ENCODE data around the gene TSKS. TPM values are rescaled to one million over a fixed set of nuclear protein-coding genes. Genes with fewer than 3 reads are reported as not detected.

The TSKS gene
- total RNA-seq, 1 donor from 2014 or later = 2.0 TPM

DNA sequence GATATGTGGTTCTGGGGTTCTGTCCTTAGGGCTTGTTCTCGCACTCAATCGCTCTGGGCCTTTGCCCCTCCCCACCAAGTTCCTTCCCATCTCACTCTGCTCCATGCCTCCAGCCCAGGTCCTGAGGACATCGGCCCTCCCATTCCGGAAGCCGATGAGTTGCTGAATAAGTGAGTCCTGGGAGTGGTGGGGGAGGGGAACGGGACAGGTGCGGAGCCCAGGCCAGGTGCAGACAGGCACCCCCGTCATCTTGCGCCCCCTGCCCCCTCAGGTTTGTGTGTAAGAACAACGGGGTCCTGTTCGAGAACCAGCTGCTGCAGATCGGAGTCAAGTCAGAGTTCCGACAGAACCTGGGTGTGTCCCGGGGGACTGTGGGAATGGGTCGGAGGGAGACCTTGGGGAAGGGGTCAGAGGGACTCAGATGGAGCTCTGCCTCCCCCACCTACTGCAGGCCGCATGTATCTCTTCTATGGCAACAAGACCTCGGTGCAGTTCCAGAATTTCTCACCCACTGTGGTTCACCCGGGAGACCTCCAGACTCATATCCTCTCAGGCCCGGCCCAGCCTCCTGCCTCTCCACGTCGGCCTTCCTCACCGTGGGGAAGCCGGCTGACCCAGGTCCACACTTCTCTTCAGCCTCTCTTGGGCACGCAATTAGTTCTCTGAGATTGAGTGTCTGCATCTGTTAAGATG lies 39.9 kb upstream of the TSKS start:
- DNase-seq (ENCODE audit: low spot score) = no peak
- no peaks in the 10 kb centered on the region for H3K27me3 Mint-ChIP-seq (ENCODE audit: insufficient read depth)
- H3K4me3 Mint-ChIP-seq = no peak overlapping the region
- H3K27ac Mint-ChIP-seq = no peak overlapping the region
- H3K4me1 Mint-ChIP-seq (ENCODE audit: low read depth) = peaks cover 9% of the 10 kb centered on the region
- H3K36me3 Mint-ChIP-seq (ENCODE audit: low read depth) = peaks cover 16% of the 10 kb centered on the region
- intact Hi-C loops (cut with micrococcal nuclease) = no loop called here
- no peaks in the 10 kb centered on the region for H3K9me3 Mint-ChIP-seq

DNA sequence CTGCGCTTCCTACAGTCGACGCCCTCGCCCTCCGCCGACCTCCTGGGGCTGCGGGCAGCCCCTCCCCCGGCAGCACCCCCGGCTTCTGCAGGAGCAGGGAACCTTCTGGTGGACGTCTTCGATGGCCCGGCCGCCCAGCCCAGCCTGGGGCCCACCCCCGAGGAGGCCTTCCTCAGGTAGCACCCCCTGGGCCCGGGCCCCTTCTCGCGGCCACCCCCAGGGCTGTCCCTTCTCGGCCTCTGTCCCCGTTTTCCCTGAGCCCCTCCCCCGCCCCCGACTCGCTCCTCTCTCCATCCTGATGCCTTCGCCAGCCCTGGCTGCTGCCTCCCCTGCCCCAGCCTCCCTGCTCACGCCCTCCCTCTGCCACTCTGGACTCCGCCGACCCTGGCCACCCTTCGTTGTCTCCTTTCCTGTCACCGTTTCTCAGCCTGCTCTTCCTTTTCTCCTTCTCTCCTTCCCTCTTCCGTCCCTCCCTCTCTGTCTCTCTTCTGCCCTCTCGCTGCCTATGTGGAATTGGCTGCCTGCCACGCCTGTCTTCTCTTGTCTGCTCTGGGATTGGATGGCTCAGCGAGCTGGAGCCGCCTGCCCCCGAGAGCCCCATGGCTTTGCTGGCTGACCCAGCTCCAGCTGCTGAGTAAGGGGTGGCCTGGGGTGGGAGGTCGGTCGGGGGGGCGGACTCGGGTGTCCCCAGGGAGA lies 39.0 kb upstream of the TSKS start:
- no peaks in the 10 kb centered on the region for H3K9me3 Mint-ChIP-seq
- no peak overlapping the region for H3K4me3 Mint-ChIP-seq
- H3K4me1 Mint-ChIP-seq (ENCODE audit: low read depth) = peaks cover under 1% of the 10 kb centered on the region
- H3K27ac Mint-ChIP-seq = no peak overlapping the region
- intact Hi-C loops (cut with micrococcal nuclease) = no loop called here
- H3K27me3 Mint-ChIP-seq (ENCODE audit: insufficient read depth) = no peaks in the 10 kb centered on the region
- no peak for DNase-seq (ENCODE audit: low spot score)
- peaks cover 16% of the 10 kb centered on the region for H3K36me3 Mint-ChIP-seq (ENCODE audit: low read depth)

DNA sequence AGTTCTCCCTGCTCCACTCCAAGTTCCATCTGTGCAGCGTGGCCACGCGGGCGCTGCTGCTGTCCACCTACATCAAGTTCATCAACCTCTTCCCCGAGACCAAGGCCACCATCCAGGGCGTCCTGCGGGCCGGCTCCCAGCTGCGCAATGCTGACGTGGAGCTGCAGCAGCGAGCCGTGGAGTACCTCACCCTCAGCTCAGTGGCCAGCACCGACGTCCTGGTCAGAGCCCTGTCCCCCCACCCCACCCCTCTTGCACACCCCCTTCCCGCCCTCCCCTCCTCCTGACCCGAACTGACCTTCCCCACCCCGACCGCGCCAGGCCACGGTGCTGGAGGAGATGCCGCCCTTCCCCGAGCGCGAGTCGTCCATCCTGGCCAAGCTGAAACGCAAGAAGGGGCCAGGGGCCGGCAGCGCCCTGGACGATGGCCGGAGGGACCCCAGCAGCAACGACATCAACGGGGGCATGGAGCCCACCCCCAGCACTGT lies 38.3 kb upstream of the TSKS start:
- no peaks in the 10 kb centered on the region for H3K27me3 Mint-ChIP-seq (ENCODE audit: insufficient read depth)
- H3K36me3 Mint-ChIP-seq (ENCODE audit: low read depth) = peaks cover 19% of the 10 kb centered on the region
- DNase-seq (ENCODE audit: low spot score) = no peak
- no peak overlapping the region for H3K4me3 Mint-ChIP-seq
- H3K27ac Mint-ChIP-seq = no peak overlapping the region
- intact Hi-C loops (cut with micrococcal nuclease) = no loop called here
- H3K4me1 Mint-ChIP-seq (ENCODE audit: low read depth) = no peaks in the 10 kb centered on the region
- H3K9me3 Mint-ChIP-seq = no peaks in the 10 kb centered on the region

DNA sequence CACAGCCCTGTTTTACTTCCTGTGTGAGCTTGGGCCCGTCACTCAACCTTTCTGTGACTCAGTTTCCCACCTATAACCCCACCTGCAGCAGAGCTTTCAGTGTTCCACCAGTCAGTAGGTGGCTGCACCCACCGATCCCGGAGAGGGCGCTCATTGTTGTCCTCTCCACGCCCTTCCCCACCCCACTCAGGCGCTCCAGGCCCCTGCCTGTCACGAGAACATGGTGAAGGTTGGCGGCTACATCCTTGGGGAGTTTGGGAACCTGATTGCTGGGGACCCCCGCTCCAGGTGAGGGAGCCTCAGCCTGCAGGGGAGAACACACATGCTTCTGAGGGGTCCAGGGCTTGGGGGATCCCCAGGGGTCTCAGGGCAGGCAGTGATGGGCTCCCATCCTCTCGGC lies 37.7 kb upstream of the TSKS start:
- intact Hi-C loops (cut with micrococcal nuclease) = no loop called here
- Mint-ChIP-seq H3K27ac (no peak overlapping the region), H3K9me3 (no peaks in the 10 kb centered on the region), H3K4me1 (ENCODE audit: low read depth) (no peaks in the 10 kb centered on the region), H3K27me3 (ENCODE audit: insufficient read depth) (no peaks in the 10 kb centered on the region), H3K4me3 (no peak overlapping the region), H3K36me3 (ENCODE audit: low read depth) (peaks cover 18% of the 10 kb centered on the region)
- DNase-seq (ENCODE audit: low spot score) = no peak

DNA sequence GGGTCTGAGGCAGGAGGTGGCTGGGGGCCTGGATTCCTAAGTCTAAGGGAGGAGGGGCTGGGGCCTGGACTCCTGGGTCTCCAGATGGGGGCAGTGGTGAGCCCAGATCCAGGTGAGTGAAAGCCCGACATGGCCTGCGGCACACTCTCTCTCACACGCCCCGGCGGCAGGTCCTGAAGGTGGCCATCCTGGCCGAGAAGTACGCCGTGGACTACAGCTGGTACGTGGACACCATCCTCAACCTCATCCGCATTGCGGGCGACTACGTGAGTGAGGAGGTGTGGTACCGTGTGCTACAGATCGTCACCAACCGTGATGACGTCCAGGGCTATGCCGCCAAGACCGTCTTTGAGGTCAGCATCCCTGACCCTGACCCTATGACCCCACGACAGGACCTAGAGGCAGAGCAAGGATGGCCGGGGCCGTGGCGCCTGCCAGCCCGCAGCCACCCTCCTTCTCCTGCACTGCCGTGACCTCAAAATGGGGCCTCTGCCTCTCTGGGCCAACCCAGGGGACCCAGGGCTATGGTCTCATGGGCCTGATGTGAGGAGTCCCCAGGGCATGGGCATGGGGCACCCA lies 36.8 kb upstream of the TSKS start:
- Mint-ChIP-seq H3K4me3 (no peak overlapping the region), H3K36me3 (ENCODE audit: low read depth) (peaks cover 21% of the 10 kb centered on the region), H3K9me3 (no peaks in the 10 kb centered on the region), H3K27ac (no peak overlapping the region), H3K4me1 (ENCODE audit: low read depth) (no peaks in the 10 kb centered on the region), H3K27me3 (ENCODE audit: insufficient read depth) (no peaks in the 10 kb centered on the region)
- DNase-seq (ENCODE audit: low spot score) = no peak
- intact Hi-C loops (cut with micrococcal nuclease) = no loop called here

DNA sequence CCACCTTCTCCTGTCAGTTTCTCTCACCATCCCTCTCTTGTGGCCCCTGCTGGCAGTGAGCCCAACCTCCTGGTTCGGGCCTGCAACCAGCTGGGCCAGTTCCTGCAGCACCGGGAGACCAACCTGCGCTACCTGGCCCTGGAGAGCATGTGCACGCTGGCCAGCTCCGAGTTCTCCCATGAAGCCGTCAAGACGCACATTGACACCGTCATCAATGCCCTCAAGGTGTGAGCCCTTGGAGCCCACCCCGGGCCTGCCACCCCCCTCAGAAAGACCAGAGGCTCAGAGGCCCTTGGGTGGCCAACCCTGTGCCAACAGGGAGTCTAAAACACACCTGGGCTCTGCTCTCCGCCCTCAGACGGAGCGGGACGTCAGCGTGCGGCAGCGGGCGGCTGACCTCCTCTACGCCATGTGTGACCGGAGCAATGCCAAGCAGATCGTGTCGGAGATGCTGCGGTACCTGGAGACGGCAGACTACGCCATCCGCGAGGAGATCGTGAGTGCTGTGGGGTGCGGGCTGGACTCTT lies 36.2 kb upstream of the TSKS start:
- Mint-ChIP-seq H3K4me1 (ENCODE audit: low read depth) (no peaks in the 10 kb centered on the region), H3K27me3 (ENCODE audit: insufficient read depth) (no peaks in the 10 kb centered on the region), H3K36me3 (ENCODE audit: low read depth) (peaks cover 25% of the 10 kb centered on the region), H3K4me3 (no peak overlapping the region), H3K9me3 (no peaks in the 10 kb centered on the region), H3K27ac (no peak overlapping the region)
- intact Hi-C loops (cut with micrococcal nuclease) = no loop called here
- DNase-seq (ENCODE audit: low spot score) = no peak

DNA sequence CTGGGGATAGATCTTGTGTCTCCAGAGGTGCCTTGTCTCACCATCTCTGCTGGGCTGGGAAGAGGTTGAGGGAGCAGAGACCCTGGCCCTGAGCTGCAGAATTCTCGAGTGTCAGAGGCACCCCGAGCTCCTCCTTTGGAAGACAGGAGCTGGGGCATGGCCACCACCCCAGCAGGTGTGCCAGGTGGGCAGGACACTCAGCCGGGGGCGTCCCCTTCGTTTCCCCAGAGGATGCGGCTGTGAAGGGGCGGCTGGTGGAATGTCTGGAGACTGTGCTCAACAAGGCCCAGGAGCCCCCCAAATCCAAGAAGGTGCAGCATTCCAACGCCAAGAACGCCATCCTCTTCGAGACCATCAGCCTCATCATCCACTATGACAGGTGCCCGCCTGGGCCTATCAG lies 35.5 kb upstream of the TSKS start:
- DNase-seq (ENCODE audit: low spot score) = no peak
- Mint-ChIP-seq H3K4me1 (ENCODE audit: low read depth) (peaks cover under 1% of the 10 kb centered on the region), H3K4me3 (no peak overlapping the region), H3K36me3 (ENCODE audit: low read depth) (peaks cover 24% of the 10 kb centered on the region), H3K27me3 (ENCODE audit: insufficient read depth) (no peaks in the 10 kb centered on the region), H3K9me3 (no peaks in the 10 kb centered on the region), H3K27ac (no peak overlapping the region)
- intact Hi-C loops (cut with micrococcal nuclease) = no loop called here

DNA sequence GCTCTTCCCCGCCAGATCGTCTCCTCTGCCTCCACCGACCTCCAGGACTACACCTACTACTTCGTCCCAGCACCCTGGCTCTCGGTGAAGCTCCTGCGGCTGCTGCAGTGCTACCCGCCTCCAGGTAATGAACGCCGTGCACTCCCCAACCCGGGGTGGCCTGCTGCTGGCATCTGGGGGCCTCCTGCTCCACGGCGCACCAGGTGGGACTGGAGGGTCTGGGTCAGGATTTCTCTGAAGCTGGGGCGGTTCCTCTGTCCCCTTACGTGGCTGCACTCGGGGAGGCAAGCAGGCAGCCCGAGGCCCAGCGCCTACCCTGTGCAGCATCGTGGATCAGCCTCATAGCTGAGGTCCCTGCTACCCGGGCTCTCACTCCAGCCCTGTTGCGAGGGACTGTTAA lies 32.5 kb upstream of the TSKS start:
- DNase-seq (ENCODE audit: low spot score) = no peak
- H3K9me3 Mint-ChIP-seq = no peaks in the 10 kb centered on the region
- intact Hi-C loops (cut with micrococcal nuclease) = no loop called here
- H3K27ac Mint-ChIP-seq = no peak overlapping the region
- H3K36me3 Mint-ChIP-seq (ENCODE audit: low read depth) = peaks cover 23% of the 10 kb centered on the region
- H3K4me1 Mint-ChIP-seq (ENCODE audit: low read depth) = peaks cover 5% of the 10 kb centered on the region
- H3K27me3 Mint-ChIP-seq (ENCODE audit: insufficient read depth) = no peaks in the 10 kb centered on the region
- no peak overlapping the region for H3K4me3 Mint-ChIP-seq

DNA sequence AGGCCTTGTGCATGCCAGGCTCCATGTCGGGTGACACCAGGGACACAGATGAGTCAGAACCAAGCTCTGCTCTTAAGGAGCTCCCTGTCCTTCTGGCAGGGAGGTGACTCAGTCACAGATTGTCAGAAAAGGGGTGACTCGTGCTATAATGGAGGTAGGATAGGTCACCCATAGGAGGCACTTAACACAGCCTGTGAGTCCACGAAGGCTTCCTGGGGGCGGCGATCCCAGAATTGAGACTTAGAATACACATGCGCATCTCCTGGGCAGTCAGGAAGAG lies 30.4 kb upstream of the TSKS start:
- no peak for DNase-seq (ENCODE audit: low spot score)
- Mint-ChIP-seq H3K4me1 (ENCODE audit: low read depth) (peaks cover 5% of the 10 kb centered on the region), H3K9me3 (no peaks in the 10 kb centered on the region), H3K36me3 (ENCODE audit: low read depth) (peaks cover 23% of the 10 kb centered on the region), H3K27ac (peak overlapping the region; percentile 61), H3K4me3 (no peak overlapping the region), H3K27me3 (ENCODE audit: insufficient read depth) (no peaks in the 10 kb centered on the region)
- intact Hi-C loops (cut with micrococcal nuclease) = no loop called here

DNA sequence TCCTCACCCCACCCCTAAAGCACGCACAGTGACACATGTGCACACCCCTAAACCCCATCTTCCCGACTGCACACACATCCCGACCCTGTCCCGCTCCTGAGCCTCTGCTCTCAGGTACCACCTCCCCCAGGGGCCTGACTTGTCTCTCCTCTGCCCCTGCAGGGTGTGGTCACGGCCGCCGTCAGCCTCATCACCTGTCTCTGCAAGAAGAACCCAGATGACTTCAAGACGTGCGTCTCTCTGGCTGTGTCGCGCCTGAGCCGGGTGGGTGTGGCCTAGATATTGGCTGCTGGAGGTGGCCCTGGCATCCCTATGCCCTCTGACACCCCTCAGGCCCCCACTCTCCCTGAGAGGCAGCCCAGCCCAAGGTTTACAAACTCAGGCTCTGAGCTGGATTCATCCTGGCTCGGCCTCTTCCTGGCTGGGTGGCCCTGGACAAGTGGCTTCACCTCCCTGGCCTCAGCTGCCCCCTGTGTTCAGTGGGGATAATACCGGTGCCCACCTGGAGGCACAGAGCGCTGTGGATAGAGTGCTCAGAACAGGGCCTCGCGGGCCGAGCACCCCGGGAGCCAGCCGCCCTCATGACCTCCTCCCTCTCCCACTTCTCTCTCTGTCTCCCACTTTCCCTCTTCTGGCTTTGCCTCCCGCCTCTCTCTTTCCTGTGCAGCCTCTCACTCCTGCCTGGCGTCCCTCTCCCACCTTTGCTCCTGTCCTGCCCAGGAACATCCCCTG lies 29.9 kb upstream of the TSKS start:
- H3K4me3 Mint-ChIP-seq = no peak overlapping the region
- no peak for DNase-seq (ENCODE audit: low spot score)
- peaks cover 5% of the 10 kb centered on the region for H3K4me1 Mint-ChIP-seq (ENCODE audit: low read depth)
- intact Hi-C loops (cut with micrococcal nuclease) = no loop called here
- H3K9me3 Mint-ChIP-seq = no peaks in the 10 kb centered on the region
- no peaks in the 10 kb centered on the region for H3K27me3 Mint-ChIP-seq (ENCODE audit: insufficient read depth)
- H3K36me3 Mint-ChIP-seq (ENCODE audit: low read depth) = peaks cover 26% of the 10 kb centered on the region
- peak overlapping the region; percentile 61 for H3K27ac Mint-ChIP-seq

DNA sequence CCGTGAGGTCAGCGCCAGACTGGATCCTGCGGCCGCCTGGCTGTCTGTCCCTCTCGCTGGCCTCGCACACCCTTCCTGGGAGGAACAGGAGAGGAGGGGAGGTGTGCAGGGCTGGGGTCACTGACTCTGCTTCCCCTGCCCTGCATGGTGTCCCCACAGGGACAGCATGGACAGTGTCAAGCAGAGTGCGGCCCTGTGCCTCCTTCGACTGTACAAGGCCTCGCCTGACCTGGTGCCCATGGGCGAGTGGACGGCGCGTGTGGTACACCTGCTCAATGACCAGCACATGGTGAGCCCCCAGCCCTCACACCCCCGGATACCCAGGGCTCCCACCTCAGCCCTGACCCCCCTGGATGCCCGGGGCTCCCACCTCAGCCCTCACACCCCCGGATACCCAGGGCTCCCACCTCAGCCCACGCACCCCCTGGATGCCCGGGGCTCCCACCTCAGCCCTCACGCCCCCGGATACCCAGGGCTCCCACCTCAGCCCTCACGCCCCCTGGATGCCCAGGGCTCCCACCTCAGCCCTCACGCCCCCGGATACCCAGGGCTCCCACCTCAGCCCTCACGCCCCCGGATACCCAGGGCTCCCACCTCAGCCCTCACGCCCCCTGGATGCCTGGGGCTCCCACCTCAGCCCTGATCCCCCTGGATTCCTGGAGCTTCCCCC lies 28.8 kb upstream of the TSKS start:
- Mint-ChIP-seq H3K4me1 (ENCODE audit: low read depth) (peaks cover 5% of the 10 kb centered on the region), H3K9me3 (no peaks in the 10 kb centered on the region)
- intact Hi-C loops (cut with micrococcal nuclease) = no loop called here

DNA sequence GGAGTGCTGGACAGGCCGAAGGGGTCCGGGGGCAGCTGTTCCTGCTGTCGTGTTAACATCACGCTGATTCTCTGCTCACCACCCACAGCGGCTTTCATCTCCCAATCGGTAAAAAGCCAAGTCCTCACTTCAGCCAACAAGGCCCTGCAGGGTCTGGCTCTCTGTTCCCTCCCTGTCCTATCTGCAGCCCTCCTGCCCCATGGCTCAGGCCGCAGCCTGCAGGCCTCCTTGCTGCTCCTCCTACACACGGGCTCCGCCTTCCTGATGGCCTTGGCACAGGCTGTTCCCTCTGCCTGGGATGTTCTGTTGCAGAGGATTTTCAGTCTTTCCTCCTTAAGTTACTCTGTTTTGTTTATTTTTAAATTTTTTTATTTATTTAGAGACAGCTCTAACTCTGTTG lies 27.8 kb upstream of the TSKS start:
- H3K4me1 Mint-ChIP-seq (ENCODE audit: low read depth) = peaks cover 5% of the 10 kb centered on the region
- intact Hi-C loops (cut with micrococcal nuclease) = no loop called here
- H3K9me3 Mint-ChIP-seq = no peaks in the 10 kb centered on the region
- no peak for DNase-seq (ENCODE audit: low spot score)
- no peaks in the 10 kb centered on the region for H3K27me3 Mint-ChIP-seq (ENCODE audit: insufficient read depth)
- H3K4me3 Mint-ChIP-seq = no peak overlapping the region
- peaks cover 21% of the 10 kb centered on the region for H3K36me3 Mint-ChIP-seq (ENCODE audit: low read depth)
- no peak overlapping the region for H3K27ac Mint-ChIP-seq

More for the DNA sequence above, 28.8 kb upstream of the TSKS start:
- peaks cover 26% of the 10 kb centered on the region for H3K36me3 Mint-ChIP-seq (ENCODE audit: low read depth)
- no peak for DNase-seq (ENCODE audit: low spot score)
- no peak overlapping the region for H3K4me3 Mint-ChIP-seq
- no peaks in the 10 kb centered on the region for H3K27me3 Mint-ChIP-seq (ENCODE audit: insufficient read depth)
- no peak overlapping the region for H3K27ac Mint-ChIP-seq

All from activated T-helper 1 cell treated with anti-CD3 and anti-CD28 coated beads, Interleukin-12 subunit alpha, Interleukin-12 subunit beta, Interleukin-2, Interleukin-4 antibody, amounts not matched to agents 30 ng/mL and 10 ng/mL and 1 ng/mL, durations not matched to agents 14 hours and 24 hours and 36 hours (primary cell).